Large intestine (tissue), 3 donors: ENCODE data around the gene OLA1. TPM values are rescaled to one million over a fixed set of nuclear protein-coding genes. Genes with fewer than 3 reads are reported as not detected.
A peak's percentile ranks its signal among the peaks of the same experiment; 100 is the strongest.

Experiments
- DNase-seq, 2 donors: peaks; one replicate each; pipeline versions ENCODE4 v3.0.0 to v3.0.0-alpha.2; 2013
- H3K27ac ChIP-seq: one replicate; pipeline ENCODE4 v1.5.1; 2013; ENCODE audit warnings: low read length
- H3K27me3 ChIP-seq: 2 replicates; pipeline ENCODE4 v1.6.1; 2013; ENCODE audit warnings: low read length; ENCODE audit not compliant: control insufficient read depth, insufficient read depth
- H3K36me3 ChIP-seq: 2 replicates; pipeline ENCODE4 v1.6.1; 2013; ENCODE audit warnings: low read length; ENCODE audit not compliant: control insufficient read depth, insufficient read depth
- H3K4me1 ChIP-seq: one replicate; pipeline ENCODE4 v1.6.1; 2013; ENCODE audit warnings: low read length; ENCODE audit not compliant: control insufficient read depth, insufficient read depth
- H3K4me3 ChIP-seq: one replicate; pipeline ENCODE4 v1.5.1; 2013; ENCODE audit warnings: low read length
- H3K9me3 ChIP-seq: one replicate; pipeline ENCODE4 v1.6.1; 2013; ENCODE audit warnings: mild to moderate bottlenecking, low read depth, low read length, moderate library complexity; ENCODE audit not compliant: control insufficient read depth
- WGBS: methylation state at CpG from one replicate; pipeline ENCODE4 v1.1.5; 2013; ENCODE audit warnings: low lambda C conversion rate; ENCODE audit not compliant: insufficient coverage; 5-methylcytosine and 5-hydroxymethylcytosine counted together
- polyA plus RNA-seq: library from polyadenylated mRNA; unstranded; fragments of 120-200 nt; gene quantifications from one replicate; pipeline ENCODE4 v1.2.1, GENCODE V29; 2013

OLA1 gene
- polyA plus RNA-seq, 1 donor = 150 TPM

DNA sequence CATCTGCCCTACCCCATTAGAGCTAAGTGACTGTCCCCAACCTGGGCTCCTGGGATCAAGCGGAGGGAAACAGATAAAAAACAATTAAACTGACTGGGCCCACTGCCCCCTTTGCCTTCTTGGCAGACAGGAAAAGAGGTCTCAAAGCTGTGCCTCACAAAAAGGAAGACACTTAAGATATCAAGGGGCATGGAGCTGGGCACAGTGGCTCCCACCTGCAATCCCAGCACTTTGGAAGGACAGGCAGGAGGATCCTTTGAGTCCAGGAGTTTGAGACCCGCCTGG is 208.0 kb downstream of the OLA1 start:
- Histone ChIP-seq H3K9me3 (no peaks in the 10 kb centered on the region), H3K27ac (no peak overlapping the region), H3K36me3 (no peaks in the 10 kb centered on the region), H3K4me3 (no peak overlapping the region), H3K27me3 (no peaks in the 10 kb centered on the region), H3K4me1 (peaks cover 5% of the 10 kb centered on the region)
- no peak for DNase-seq
- 100% methylated on average over 1 of the region's 2 CpGs for WGBS

DNA sequence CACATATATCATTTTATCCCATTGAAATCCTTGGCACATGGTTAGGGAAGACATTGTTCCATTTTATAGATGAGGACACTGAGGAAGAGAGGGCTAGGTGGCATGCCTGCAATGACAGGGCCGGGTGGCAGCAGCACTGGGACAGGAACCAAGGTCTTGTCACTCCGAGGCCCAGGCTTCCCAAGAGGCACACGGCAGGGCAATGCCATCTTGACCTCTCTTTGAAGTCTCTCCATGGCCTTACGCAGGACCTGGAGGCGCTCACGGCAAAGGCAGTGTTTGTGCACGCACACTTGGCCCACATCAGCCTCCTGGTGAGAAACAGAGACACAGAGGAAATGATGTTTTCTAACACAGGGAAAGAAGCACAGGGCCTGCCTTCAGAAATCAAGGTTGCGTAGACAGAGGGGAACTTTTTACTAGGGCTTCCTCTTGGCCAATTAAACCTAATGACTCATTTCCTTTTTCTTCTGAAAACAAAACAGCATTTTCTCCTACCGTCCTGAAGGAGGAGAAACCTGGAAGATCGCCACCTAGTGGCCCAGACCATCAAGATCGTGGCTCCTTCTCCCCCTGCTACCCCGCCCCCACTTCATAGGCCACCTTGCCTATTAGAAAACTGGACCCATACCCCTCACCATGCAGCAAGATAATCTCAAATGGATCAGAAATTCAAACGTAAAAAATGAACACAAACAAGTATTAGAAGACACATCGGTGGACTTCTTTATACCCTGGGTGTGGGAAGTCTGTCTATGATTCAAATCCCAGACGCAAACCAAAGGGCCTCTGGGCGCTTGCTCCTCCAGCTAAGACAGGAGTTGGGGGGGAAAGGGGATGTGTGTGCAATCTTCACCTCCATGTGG is 208.5 kb downstream of the OLA1 start:
- H3K36me3 ChIP-seq = no peaks in the 10 kb centered on the region
- H3K9me3 ChIP-seq = no peaks in the 10 kb centered on the region
- no peaks in the 10 kb centered on the region for H3K27me3 ChIP-seq
- DNase-seq = peak; percentile 84 to 88
- 50% methylated on average over 2 of the region's 16 CpGs for WGBS
- no peak overlapping the region for H3K4me3 ChIP-seq
- peak overlapping the region; percentile 61 for H3K27ac ChIP-seq
- H3K4me1 ChIP-seq = peaks cover 5% of the 10 kb centered on the region

DNA sequence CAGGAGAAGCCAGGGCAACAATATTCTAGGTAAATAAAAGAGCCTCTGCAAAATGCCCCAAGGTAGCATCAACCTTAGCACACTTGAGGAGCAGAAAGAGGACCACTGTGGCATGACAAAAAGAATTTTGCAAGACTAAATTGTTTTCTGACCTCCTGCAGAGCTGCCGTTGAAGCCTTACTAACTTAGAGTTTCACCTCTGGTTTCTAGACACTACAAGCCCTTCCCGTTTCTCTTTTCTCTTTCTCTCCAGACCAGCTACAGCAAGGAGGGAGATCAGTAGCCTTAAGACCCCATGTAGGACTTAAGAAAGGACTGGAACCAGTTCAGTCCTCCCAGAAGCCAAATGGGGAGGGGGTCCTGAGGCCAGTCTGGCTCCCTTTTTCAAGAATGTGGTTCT is 209.9 kb downstream of the OLA1 start:
- Histone ChIP-seq H3K27me3 (no peaks in the 10 kb centered on the region), H3K4me3 (no peak overlapping the region), H3K9me3 (no peaks in the 10 kb centered on the region), H3K4me1 (peaks cover 8% of the 10 kb centered on the region), H3K36me3 (no peaks in the 10 kb centered on the region), H3K27ac (no peak overlapping the region)
- no peak for DNase-seq
- no CpG with 5 or more reads among the region's 2 CpGs for WGBS

DNA sequence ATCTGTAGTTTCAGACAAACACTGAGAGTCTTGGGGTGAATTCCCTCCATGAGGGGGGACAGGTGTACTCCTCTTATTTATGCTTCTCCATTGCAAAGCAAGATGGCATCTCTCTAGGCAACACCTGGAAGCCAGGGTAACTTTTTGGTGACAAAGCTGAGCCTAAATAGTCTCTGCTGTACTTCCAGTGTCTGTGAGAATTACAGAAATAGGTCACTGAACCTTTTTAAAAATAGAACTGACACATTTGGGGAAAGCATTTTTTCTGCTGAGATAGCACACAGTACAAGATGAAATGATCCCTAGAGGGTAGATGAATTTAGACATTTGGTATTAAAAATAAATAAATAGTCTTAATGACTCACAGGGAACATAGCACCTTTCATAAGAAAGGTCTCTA is 211.5 kb downstream of the OLA1 start:
- DNase-seq = no peak
- H3K36me3 ChIP-seq = no peaks in the 10 kb centered on the region
- H3K27me3 ChIP-seq = no peaks in the 10 kb centered on the region
- peaks cover 17% of the 10 kb centered on the region for H3K4me1 ChIP-seq
- no peak overlapping the region for H3K4me3 ChIP-seq
- no peak overlapping the region for H3K27ac ChIP-seq
- no peaks in the 10 kb centered on the region for H3K9me3 ChIP-seq

DNA sequence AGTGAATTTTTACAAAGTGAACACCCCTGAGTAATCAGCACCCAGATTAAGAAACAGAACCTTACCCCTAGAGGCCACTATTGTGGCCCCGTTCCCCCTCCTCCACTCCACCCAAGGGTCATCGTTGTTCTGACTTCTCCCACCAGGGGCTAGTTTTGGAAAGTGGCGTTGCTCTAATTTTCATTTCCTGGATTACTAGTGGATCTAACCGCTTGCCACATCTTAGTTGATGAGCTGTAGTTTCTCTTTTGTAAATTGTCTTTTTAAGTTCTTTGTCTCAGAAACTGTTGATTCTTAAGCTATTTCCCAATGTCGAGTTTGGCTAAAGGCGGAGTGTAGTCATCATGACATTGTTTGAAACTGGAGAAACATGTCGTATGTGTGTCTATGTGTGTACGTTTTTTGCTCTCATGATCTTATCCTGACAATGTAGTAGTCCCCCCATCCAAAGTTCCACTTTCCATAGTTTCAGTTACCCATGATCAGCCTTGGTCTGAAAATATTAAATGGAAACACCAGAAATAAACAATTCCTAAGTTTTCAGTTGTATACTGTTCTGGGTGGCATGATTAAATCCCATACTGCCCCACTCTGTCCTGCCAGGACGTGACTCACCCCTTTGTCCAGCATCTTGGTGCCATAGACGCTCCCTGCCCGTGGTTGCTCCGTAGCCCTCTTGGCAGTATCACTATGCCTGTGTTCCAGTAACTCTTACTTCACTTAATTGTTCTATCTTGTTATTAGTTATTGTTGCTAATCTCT is 212.2 kb downstream of the OLA1 start:
- 90% methylated on average over 6 of the region's 12 CpGs for WGBS
- Histone ChIP-seq H3K4me3 (no peak overlapping the region), H3K9me3 (no peaks in the 10 kb centered on the region), H3K4me1 (peaks cover 17% of the 10 kb centered on the region), H3K36me3 (no peaks in the 10 kb centered on the region), H3K27me3 (no peaks in the 10 kb centered on the region), H3K27ac (no peak overlapping the region)
- DNase-seq = no peak

DNA sequence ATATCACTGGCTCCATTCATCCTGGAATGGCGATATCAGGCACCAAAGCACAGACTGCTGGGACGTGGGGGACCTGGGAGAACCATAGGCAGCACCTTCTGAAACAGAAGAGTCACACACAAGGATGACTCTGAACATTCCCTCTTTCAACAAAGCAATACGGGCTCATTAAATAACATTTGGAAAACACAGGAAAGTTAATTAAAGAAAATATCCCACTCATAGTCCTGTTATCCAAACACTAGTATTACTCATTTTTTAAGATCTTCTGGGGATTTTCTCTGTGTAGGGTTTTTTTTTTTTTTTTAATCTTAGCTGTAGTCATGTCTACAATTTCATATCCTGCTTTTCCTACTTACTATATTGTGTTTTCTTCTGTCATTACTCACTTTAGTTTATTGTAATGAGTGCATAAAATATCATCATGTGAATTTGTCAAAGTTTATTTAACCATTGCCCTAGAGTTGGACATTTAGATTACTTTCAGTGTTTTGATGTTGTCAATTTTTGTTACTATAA is 213.2 kb downstream of the OLA1 start:
- Histone ChIP-seq H3K36me3 (no peaks in the 10 kb centered on the region), H3K9me3 (no peaks in the 10 kb centered on the region), H3K4me3 (no peak overlapping the region), H3K27ac (no peak overlapping the region), H3K4me1 (peaks cover 17% of the 10 kb centered on the region), H3K27me3 (no peaks in the 10 kb centered on the region)
- 96% methylated on average over 3 of the region's 3 CpGs for WGBS
- DNase-seq = no peak

DNA sequence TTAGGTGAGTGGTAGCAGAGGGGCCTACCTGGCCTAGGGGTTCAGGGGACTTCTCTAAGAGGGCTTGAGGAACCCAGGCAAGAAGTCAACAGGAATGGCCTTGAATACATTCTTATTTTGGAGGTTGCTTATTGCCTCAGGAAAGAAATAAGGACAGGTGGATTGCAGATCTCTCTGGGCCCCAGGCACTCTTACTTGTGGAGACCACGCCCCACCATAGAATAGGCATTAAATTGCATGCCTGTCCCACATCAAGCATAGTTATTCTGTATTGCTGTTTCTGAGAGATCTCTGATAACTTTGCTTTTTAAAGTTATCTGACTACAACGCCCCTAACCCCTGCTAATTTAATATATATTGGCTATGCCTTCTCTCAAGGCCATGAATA is 215.2 kb downstream of the OLA1 start:
- no peak for DNase-seq
- 57% methylated on average over 1 of the region's 2 CpGs for WGBS
- Histone ChIP-seq H3K4me3 (no peak overlapping the region), H3K27ac (no peak overlapping the region), H3K27me3 (no peaks in the 10 kb centered on the region), H3K4me1 (peaks cover 12% of the 10 kb centered on the region), H3K36me3 (no peaks in the 10 kb centered on the region), H3K9me3 (no peaks in the 10 kb centered on the region)

DNA sequence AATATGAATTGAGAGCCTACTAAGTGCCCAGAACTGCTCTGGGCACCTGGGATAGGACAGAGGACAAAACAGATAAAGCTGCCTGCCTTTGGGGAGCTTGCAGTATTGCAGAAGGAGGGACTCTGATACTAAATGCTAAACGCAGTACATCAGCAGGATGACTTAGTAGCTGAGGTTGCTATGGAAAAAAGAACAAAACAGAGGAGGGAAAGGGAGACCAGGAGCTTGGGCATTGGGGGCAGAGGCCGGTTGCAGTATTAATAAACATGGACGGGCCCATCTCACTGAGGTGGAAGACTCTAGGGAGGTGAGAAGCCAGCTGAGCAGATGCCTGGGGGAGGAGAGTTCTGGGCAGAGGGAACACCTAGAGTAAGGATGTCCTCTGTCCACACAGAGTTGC is 217.1 kb downstream of the OLA1 start:
- Histone ChIP-seq H3K27me3 (no peaks in the 10 kb centered on the region), H3K9me3 (no peaks in the 10 kb centered on the region), H3K27ac (no peak overlapping the region), H3K4me1 (peaks cover 12% of the 10 kb centered on the region), H3K4me3 (no peak overlapping the region), H3K36me3 (no peaks in the 10 kb centered on the region)
- 67% methylated on average over 1 of the region's 3 CpGs for WGBS
- DNase-seq = no peak

DNA sequence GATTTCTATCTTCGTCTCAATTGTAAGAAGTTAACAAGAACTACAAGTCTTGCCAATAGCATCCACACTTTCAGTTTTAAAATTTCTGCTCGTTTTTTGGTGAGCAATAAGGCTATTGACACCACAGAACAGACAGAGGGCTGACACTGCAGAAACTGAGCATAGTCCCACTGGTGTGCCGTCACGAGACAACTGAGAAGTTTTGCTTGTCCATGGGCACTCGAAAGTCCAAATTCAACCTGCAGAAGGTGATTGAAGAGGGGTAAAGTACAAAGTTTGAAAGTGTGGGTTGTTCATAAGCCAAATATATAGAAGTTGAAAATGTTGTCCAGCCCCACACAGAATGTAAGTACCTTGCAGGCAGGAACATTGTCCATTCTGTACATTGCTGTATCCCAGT is 219.4 kb downstream of the OLA1 start:
- no peak for DNase-seq
- Histone ChIP-seq H3K27me3 (no peaks in the 10 kb centered on the region), H3K4me3 (no peak overlapping the region), H3K9me3 (peaks cover 4% of the 10 kb centered on the region), H3K4me1 (peaks cover 12% of the 10 kb centered on the region), H3K27ac (no peak overlapping the region), H3K36me3 (no peaks in the 10 kb centered on the region)
- WGBS = no CpG with 5 or more reads among the region's 5 CpGs

DNA sequence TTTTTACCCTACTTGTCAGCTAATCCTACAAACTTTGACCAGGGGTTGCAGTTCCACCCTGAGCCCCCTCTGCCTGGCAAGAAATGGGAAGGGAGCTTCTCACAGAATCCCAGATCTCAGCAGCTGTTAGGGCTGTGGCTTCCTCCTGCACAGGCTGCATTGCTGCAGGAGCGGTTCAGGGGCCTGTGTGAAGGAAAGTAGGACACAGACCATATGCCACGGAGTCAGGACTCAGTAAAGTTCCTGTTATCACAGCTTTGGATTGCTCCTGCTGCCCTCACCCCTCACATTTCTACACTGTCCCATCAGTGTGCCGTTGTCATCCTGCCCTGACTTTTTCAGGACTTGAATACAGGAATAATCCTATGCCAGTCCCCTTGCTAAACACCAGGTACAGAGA is 220.4 kb downstream of the OLA1 start:
- Histone ChIP-seq H3K27ac (no peak overlapping the region), H3K4me1 (peaks cover 5% of the 10 kb centered on the region), H3K4me3 (no peak overlapping the region), H3K27me3 (no peaks in the 10 kb centered on the region), H3K36me3 (no peaks in the 10 kb centered on the region), H3K9me3 (peaks cover 4% of the 10 kb centered on the region)
- no peak for DNase-seq
- no CpG with 5 or more reads among the region's 3 CpGs for WGBS
